AG04450 (cell line): ENCODE measurements around the gene GIPC1. TPM values are rescaled to one million over a fixed set of nuclear protein-coding genes. Genes with fewer than 3 reads are reported as not detected.

Source experiments
- CTCF ChIA-PET: fragments of 300-600, 350-600 bp; formaldehyde crosslinking; extraction: SDS; loops from one replicate; lab custom pipeline; 2022; ENCODE audit warnings: antibody characterized with exemption, inconsistent platforms; lab: Charles Lee
- POLR2A ChIA-PET: fragments of 350-600 bp; formaldehyde crosslinking; extraction: SDS; loops from one replicate; lab custom pipeline; 2021; ENCODE audit warnings: antibody characterized with exemption, inconsistent platforms; lab: Yijun Ruan, JAX
- DNase-seq: peaks from one replicate; pipeline ENCODE4 v3.0.0-alpha.2; 2011; ENCODE audit warnings: low read depth, low spot score
- H3K27ac ChIP-seq: one replicate; pipeline ENCODE4 v1.5.1; 2012; ENCODE audit warnings: low read depth, low read length, control low read depth
- H3K27me3 ChIP-seq: one replicate; pipeline ENCODE4 v1.6.0; 2012; ENCODE audit warnings: low read length; ENCODE audit not compliant: control insufficient read depth, insufficient read depth
- H3K4me3 ChIP-seq: 2 replicates; pipeline ENCODE4 v1.5.1; 2011; ENCODE audit warnings: mild to moderate bottlenecking, low read depth, low read length, control low read depth
- H3K9me3 ChIP-seq: 2 replicates; pipeline ENCODE4 v1.5.1; 2012; ENCODE audit warnings: low read length; ENCODE audit not compliant: control insufficient read depth, insufficient read depth
- CTCF ChIP-seq: IDR thresholded peaks from 2 replicates; pipeline ENCODE4 v1.5.1; 2011; ENCODE audit warnings: low read depth, low read length, control low read depth, inconsistent platforms
- polyA plus RNA-seq: library from polyadenylated mRNA; depleted of rRNA; stranded (reverse); fragments of >200 nt; gene quantifications from 2 replicates; pipeline ENCODE4 v1.2.3, GENCODE V29; 2011

The GIPC1 gene
- polyA plus RNA-seq, 1 experiment, result 47.4 TPM

- POLR2A ChIA-PET, result interaction anchor here (0.5 to 0.8 kb wide), 5 partner anchors 8 to 690 kb away, joined by 3 read pairs; no protein-coding TSS in a partner anchor
- no peak for DNase-seq
- H3K9me3 ChIP-seq, result no peaks in the 10 kb centered on the region; the same call in 1 of the 2 replicates
- no peak for TF ChIP-seq CTCF
- H3K4me3 ChIP-seq, result no peak overlapping the region
- no peaks in the 10 kb centered on the region for H3K27me3 ChIP-seq
- CTCF ChIA-PET, result interaction anchor here (0.5 to 1.6 kb wide), 2 partner anchors 29 to 39 kb away, joined by 3 read pairs; no protein-coding TSS in a partner anchor
- H3K27ac ChIP-seq, result peak overlapping the region; percentile 70
Measured at GRCh38 chr19:14519245-14519859, 23.4 kb upstream of the GIPC1 start.

DNA sequence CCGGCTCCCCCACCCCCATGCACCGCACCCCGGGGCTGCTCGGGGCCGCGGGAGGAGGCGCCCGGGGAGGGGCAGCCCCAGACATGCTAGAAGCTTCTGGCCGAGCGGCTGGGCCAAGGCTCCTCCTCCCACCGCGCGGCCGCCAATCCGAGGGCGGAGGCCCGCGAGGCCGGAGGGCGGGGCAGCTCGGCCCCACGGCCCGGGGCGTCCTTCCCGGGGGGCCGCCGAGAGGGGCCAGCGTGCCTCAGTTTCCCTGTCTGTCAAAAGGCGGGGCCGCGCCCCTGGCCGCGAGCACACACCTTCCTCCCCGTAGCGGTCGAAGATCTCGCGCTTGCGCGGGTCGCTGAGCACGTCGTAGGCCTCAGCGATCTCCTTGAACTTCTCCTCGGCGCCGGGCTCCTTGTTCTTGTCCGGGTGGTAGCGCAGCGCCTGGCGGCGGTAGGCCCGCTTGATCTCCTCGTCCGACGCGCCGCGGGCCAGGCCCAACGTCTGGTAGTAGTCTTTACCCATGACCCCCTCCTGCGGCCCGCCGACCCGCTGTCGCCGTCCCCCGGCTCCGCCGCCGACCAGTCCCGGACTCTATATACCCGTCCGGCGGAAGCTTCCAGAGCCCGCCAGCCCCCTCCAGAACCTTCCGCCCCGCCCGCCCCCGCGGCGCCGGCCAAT, 22.0 kb upstream of the GIPC1 start, which contains the start of gene DNAJB1:
Gene DNAJB1, minus strand, starts transcription at position 558 of the 666 bp plus-strand sequence. Its CDS starts 48 bp downstream, at position 510.
- ChIA-PET POLR2A (interaction anchor here (0.6 to 2.8 kb wide), 16 partner anchors 8 to 1881 kb away, joined by 3 to 27 read pairs (median 4); partner anchors contain the start of genes ASF1B and GIPC1), CTCF (interaction anchor here (0.6 to 1.3 kb wide), 3 partner anchors 39 to 1699 kb away, joined by 3 read pairs; partner anchors contain the start of gene ASF1B)
- no peak for TF ChIP-seq CTCF
- H3K4me3 ChIP-seq, result peak within 1 kb of the TSS; percentile 94
- H3K27me3 ChIP-seq, result no peaks in the 10 kb centered on the region
- DNase-seq, result no peak
- no peaks in the 10 kb centered on the region; the same call in 1 of the 2 replicates for H3K9me3 ChIP-seq
- H3K27ac ChIP-seq, result peak within 1 kb of the TSS; percentile 94

DNA sequence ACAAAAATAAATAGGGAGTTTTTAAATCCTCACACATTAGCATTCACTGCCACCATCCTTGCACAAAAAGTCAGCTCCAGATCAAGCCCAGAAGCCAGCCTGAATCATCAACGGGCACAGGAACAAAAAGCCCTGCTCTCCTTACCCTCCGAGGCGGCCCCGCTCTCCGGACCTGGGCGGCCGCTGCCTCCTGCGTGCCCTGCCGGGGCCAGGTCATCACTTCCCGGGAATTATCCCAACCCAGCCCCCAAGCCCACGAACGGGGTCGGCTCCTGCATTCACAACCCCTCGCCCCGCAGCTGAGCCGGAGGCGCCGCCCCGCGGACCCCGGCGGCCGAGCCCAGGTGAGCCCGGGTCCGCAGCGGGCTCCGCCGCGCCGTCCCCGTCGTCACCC, 21.5 kb upstream of the GIPC1 start:
- Histone ChIP-seq H3K27me3 (no peaks in the 10 kb centered on the region), H3K9me3 (no peaks in the 10 kb centered on the region; the same call in 1 of the 2 replicates), H3K27ac (no peak overlapping the region), H3K4me3 (peak overlapping the region; percentile 94)
- POLR2A ChIA-PET, result interaction anchor here (0.6 to 2.8 kb wide), 10 partner anchors 8 to 1882 kb away, joined by 3 to 27 read pairs (median 5); partner anchors contain the start of genes ASF1B and GIPC1
- no peak for DNase-seq
- no peak for TF ChIP-seq CTCF
- CTCF ChIA-PET, result interaction anchor here (1.0 to 1.3 kb wide), 3 partner anchors 12 to 381 kb away, joined by 3 to 4 read pairs (median 3); partner anchors contain the start of gene ASF1B

DNA sequence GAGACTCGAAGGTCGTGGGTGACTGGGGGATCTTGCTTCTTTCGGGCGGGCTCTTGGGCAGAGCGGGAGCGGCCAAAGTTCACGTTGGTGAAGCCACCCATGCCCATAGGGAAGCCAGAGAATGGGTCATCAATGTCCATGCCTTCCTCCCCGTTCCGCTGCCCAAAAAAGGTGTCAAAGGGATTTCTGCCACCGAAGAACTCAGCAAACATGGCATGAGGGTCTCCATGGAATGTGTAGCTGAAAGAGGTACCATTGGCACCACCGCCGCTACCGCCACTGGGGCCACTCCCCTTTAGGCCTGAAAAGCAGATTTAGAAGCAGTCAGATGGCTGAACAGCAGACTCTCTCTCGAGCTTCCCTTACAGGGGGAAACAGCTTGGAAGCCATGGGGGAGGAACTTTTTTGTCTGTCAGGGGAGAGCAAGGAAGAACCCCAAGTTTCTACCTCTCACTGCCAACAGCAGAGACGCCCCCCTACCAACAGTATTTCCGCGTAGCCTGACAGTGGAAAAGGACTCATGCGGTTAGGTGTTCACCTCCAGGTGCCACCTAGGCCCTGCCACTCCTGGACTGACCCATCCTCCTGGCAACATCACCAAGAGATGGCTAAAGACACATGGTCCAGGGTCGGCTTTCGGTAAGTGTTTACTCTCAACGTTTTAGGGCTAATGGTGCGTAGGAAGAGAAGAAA, 21.0 kb upstream of the GIPC1 start:
- Histone ChIP-seq H3K27ac (no peak overlapping the region), H3K4me3 (peak overlapping the region; percentile 94), H3K27me3 (no peaks in the 10 kb centered on the region), H3K9me3 (no peaks in the 10 kb centered on the region; the same call in 1 of the 2 replicates)
- CTCF ChIA-PET, result interaction anchor here (1.0 to 1.3 kb wide), 3 partner anchors 12 to 380 kb away, joined by 3 to 4 read pairs (median 3); partner anchors contain the start of gene ASF1B
- no peak for TF ChIP-seq CTCF
- POLR2A ChIA-PET, result interaction anchor here (0.6 to 2.8 kb wide), 4 partner anchors 10 to 1882 kb away, joined by 3 to 27 read pairs (median 6); partner anchors contain the start of gene GIPC1
- DNase-seq, result no peak
